Measurements from ENCODE around the gene COG3. TPM values are rescaled to one million over a fixed set of nuclear protein-coding genes. Genes with fewer than 3 reads are reported as not detected.

COG3 gene
- total and polyA plus RNA-seq, 2 of the 13 experiments (the other 11 are each of a cell fraction or from before 2014, with no cell fraction given), result 37.8 to 47.5 TPM

- peak; percentile 32; the same call in 1 of the 2 replicates for TF ChIP-seq ETV5 (CRISPR knock-in tag; IDR thresholded peaks at IDR 0.05; ENCODE audit: borderline replicate concordance)
- TF ChIP-seq ZNF616 (CRISPR knock-in tag; IDR thresholded peaks at IDR 0.05; ENCODE audit: low read depth), result no peak
- TF ChIP-seq ZNF749 (CRISPR knock-in tag; IDR thresholded peaks at IDR 0.05; ENCODE audit: borderline replicate concordance), result peak; percentile 86
- TF ChIP-seq AGO2 (optimal IDR thresholded peaks at IDR 0.05; ENCODE audit: low read depth, low read length), result peak; percentile 87
- TF ChIP-seq, protein P1, sequence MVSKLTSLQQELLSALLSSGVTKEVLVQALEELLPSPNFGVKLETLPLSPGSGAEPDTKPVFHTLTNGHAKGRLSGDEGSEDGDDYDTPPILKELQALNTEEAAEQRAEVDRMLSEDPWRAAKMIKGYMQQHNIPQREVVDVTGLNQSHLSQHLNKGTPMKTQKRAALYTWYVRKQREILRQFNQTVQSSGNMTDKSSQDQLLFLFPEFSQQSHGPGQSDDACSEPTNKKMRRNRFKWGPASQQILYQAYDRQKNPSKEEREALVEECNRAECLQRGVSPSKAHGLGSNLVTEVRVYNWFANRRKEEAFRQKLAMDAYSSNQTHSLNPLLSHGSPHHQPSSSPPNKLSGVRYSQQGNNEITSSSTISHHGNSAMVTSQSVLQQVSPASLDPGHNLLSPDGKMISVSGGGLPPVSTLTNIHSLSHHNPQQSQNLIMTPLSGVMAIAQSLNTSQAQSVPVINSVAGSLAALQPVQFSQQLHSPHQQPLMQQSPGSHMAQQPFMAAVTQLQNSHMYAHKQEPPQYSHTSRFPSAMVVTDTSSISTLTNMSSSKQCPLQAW (CRISPR knock-in tag; IDR thresholded peaks at IDR 0.05), result peak; percentile 89
- no peak for TF ChIP-seq ZNF138 (CRISPR knock-in tag; IDR thresholded peaks at IDR 0.05; ENCODE audit: low read depth)
- TF ChIP-seq ATF5 (CRISPR knock-in tag; IDR thresholded peaks at IDR 0.05; ENCODE audit: low read depth), result no peak
- peak; percentile 63 for TF ChIP-seq NFYC (CRISPR knock-in tag; IDR thresholded peaks at IDR 0.05)
- no peak for TF ChIP-seq TAF15 (IDR thresholded peaks at IDR 0.05; ENCODE audit: low read depth, low read length, poor library complexity, severe bottlenecking)
- no peak for TF ChIP-seq NONO (IDR thresholded peaks at IDR 0.05)
- TF ChIP-seq NONO (CRISPR knock-in tag; conservative IDR thresholded peaks at IDR 0.05), result peak; percentile 41
- TF ChIP-seq SMARCE1 (IDR thresholded peaks at IDR 0.05; ENCODE audit: borderline replicate concordance), result no peak
- no peak; the same call in 1 of the 2 replicates for TF ChIP-seq WIZ (CRISPR knock-in tag; IDR thresholded peaks at IDR 0.05)
- TF ChIP-seq SP4 (CRISPR knock-in tag; IDR thresholded peaks at IDR 0.05), result peak; percentile 74
- TF ChIP-seq CENPT (CRISPR knock-in tag; IDR thresholded peaks at IDR 0.05; ENCODE audit: low read depth), result peak; percentile 83; the same call in 1 of the 2 replicates
- TF ChIP-seq ZNF17 (CRISPR knock-in tag; IDR thresholded peaks at IDR 0.05), result no peak
- TF ChIP-seq JUNB (CRISPR knock-in tag; IDR thresholded peaks at IDR 0.05; ENCODE audit: borderline replicate concordance), result no peak
- TF ChIP-seq ZNF670 (CRISPR knock-in tag; IDR thresholded peaks at IDR 0.05; ENCODE audit: borderline replicate concordance), result no peak
- TF ChIP-seq HMGA1 (CRISPR knock-in tag; conservative IDR thresholded peaks at IDR 0.05), result no peak
- TF ChIP-seq DMAP1 (CRISPR knock-in tag; IDR thresholded peaks at IDR 0.05), result no peak; the same call in 1 of the 2 replicates
- no peak for TF ChIP-seq PCBP1 (IDR thresholded peaks at IDR 0.05; ENCODE audit: borderline replicate concordance, low read depth, low read length)
- TF ChIP-seq UBTF (CRISPR knock-in tag; IDR thresholded peaks at IDR 0.05), result peak; percentile 96
- peak; percentile 55; the same call in 1 of the 2 replicates for TF ChIP-seq PITX1 (CRISPR knock-in tag; IDR thresholded peaks at IDR 0.05)
- TF ChIP-seq NRL (CRISPR knock-in tag; IDR thresholded peaks at IDR 0.05; ENCODE audit: borderline replicate concordance), result peak; percentile 74; the same call in 1 of the 2 replicates
- peak; percentile 70; the same call in 1 of the 2 replicates for TF ChIP-seq ZNF329 (CRISPR knock-in tag; IDR thresholded peaks at IDR 0.05; ENCODE audit: low read depth)
These were observed 46.8 kb upstream of the COG3 start, which contains the start of gene SLC25A30 (continued) for GRCh38 chr13:45417790-45418534.
